ENCODE measurements around the gene RAB34. TPM values are rescaled to one million over a fixed set of nuclear protein-coding genes. Genes with fewer than 3 reads are reported as not detected.

RAB34 gene
- total and polyA plus RNA-seq, 9 of the 15 experiments (the other 6 are each of a cell fraction or from before 2014, with no cell fraction given), result 0.07 to 3.8 (median 0.46) TPM; not detected in 1

DNA sequence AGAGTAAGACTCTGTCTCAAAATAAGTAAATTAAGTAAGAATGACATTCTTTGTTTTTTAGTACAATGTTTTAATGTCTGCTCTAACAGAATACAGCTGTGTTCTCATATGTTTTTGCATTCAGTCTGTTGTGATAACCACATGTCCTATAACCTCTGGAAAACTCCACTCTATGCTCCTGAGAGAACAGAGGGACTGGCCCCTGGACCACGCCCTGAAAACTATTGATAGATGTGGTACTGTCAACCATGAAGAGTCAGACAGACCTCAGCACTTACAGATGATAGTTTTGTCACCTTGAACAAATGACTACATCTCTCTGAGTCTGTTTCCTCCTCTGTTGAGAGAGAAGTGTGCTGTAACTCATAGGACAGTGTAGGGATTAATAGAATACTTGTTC, 47.8 kb downstream of the RAB34 start:
- Histone ChIP-seq H3K9me1 (ENCODE audit: control insufficient read depth, insufficient read depth, low read length) (no peaks in the 10 kb centered on the region), H4K20me1 (replicated peaks; ENCODE audit: control insufficient read depth, insufficient read depth, low read length) (peaks cover 7% of the 10 kb centered on the region; the same call in 1 of the 2 replicates), H3K4me1 (replicated peaks in 1 of 2; ENCODE audit: control insufficient read depth in 2 of 2, insufficient read depth in 2 of 2, low read length in 2 of 2) (no peaks in the 10 kb centered on the region; a peak in 1 of 5 replicates), H3K9ac (ENCODE audit: insufficient read depth in 1 of 2, low read depth in 2 of 2, low read length in 2 of 2) (no peak overlapping the region), H2AFZ (ENCODE audit: low read depth, low read length) (no peak overlapping the region), H3K9me3 (replicated peaks; ENCODE audit: control insufficient read depth, insufficient read depth, low read depth, low read length) (no peaks in the 10 kb centered on the region), H3K4me2 (ENCODE audit: insufficient read depth, low read length) (no peak overlapping the region), H3K36me3 (ENCODE audit: control insufficient read depth, insufficient read depth, low read length) (peaks cover 93% of the 10 kb centered on the region), H3K79me2 (ENCODE audit: control insufficient read depth, insufficient read depth, low read length) (peaks cover 40% of the 10 kb centered on the region), H3K27ac (ENCODE audit: extremely low read depth, low read depth, low read length) (no peak overlapping the region), H3K4me3 (no peak overlapping the region), H3K27me3 (ENCODE audit: control insufficient read depth in 2 of 2, insufficient read depth in 2 of 2, low read length in 2 of 2) (no peaks in the 10 kb centered on the region)
- ATAC-seq (no peak), FAIRE-seq (no peak), DNase-seq (ENCODE audit: extremely low read depth in 1 of 4, low spot score in 3 of 4) (no peak)
- no TSS peak for BruUV-seq (replicated peaks)
- intact Hi-C loops (cut with micrococcal nuclease), result no loop called here
- ChIA-PET POLR2A (interaction anchor here (0.8 to 6.9 kb wide), 4 partner anchors 10 to 58 kb away, joined by 3 to 56 read pairs (median 4); partner anchors contain the start of gene NEK8), CTCF (ENCODE audit: low intra/inter-chr PET ratio) (no interaction called here)
- TF ChIP-seq MEIS2 (IDR thresholded peaks at IDR 0.05; ENCODE audit: partially characterized antibody), result no peak
- TF ChIP-seq, protein P1, sequence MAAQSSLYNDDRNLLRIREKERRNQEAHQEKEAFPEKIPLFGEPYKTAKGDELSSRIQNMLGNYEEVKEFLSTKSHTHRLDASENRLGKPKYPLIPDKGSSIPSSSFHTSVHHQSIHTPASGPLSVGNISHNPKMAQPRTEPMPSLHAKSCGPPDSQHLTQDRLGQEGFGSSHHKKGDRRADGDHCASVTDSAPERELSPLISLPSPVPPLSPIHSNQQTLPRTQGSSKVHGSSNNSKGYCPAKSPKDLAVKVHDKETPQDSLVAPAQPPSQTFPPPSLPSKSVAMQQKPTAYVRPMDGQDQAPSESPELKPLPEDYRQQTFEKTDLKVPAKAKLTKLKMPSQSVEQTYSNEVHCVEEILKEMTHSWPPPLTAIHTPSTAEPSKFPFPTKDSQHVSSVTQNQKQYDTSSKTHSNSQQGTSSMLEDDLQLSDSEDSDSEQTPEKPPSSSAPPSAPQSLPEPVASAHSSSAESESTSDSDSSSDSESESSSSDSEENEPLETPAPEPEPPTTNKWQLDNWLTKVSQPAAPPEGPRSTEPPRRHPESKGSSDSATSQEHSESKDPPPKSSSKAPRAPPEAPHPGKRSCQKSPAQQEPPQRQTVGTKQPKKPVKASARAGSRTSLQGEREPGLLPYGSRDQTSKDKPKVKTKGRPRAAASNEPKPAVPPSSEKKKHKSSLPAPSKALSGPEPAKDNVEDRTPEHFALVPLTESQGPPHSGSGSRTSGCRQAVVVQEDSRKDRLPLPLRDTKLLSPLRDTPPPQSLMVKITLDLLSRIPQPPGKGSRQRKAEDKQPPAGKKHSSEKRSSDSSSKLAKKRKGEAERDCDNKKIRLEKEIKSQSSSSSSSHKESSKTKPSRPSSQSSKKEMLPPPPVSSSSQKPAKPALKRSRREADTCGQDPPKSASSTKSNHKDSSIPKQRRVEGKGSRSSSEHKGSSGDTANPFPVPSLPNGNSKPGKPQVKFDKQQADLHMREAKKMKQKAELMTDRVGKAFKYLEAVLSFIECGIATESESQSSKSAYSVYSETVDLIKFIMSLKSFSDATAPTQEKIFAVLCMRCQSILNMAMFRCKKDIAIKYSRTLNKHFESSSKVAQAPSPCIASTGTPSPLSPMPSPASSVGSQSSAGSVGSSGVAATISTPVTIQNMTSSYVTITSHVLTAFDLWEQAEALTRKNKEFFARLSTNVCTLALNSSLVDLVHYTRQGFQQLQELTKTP (IDR thresholded peaks at IDR 0.05; ENCODE audit: low read depth in 1 of 2, partially characterized antibody in 2 of 2), result no peak
- in situ Hi-C loops (cut with MboI), result no loop called here
- 89% methylated on average over 1 of the region's 1 CpG for WGBS (ENCODE audit: insufficient coverage, low coverage, missing lambda C conversion rate)
